M059J (cell line): ENCODE measurements around the gene MRPL9. TPM values are rescaled to one million over a fixed set of nuclear protein-coding genes. Genes with fewer than 3 reads are reported as not detected.

ENCODE experiments used
- DNase-seq: peaks from one replicate; pipeline ENCODE4 v3.0.0-alpha.2; 2012; ENCODE audit warnings: low read depth
- total RNA-seq: library from RNA; depleted of rRNA; stranded (reverse); fragments of >200 nt; shearing (Covaris generic); gene quantifications from 2 replicates; pipeline ENCODE4 v1.2.3, GENCODE V29; 2014; rRNA removed

The MRPL9 gene
- 103 and 173 TPM in 2 replicates for total RNA-seq

- peak; percentile 80 for DNase-seq
Observed at GRCh38 chr1:151762941-151763921, at the start of gene MRPL9. TSS of gene MRPL9 (minus strand) at chr1:151763496. CDS start at chr1:151763479, 17 bp downstream.

GRCh38 chr1:151811181-151811580, 47.9 kb upstream of the MRPL9 start:
- peak; percentile 43 for DNase-seq

- no peak for DNase-seq
Observed at GRCh38 chr1:151809985-151810556, 46.8 kb upstream of the MRPL9 start.

GRCh38 chr1:151809290-151809984, 46.1 kb upstream of the MRPL9 start:
- no peak for DNase-seq

- DNase-seq = no peak
Observed at GRCh38 chr1:151807766-151808165, 44.5 kb upstream of the MRPL9 start.

GRCh38 chr1:151807131-151807530, 43.8 kb upstream of the MRPL9 start:
- no peak for DNase-seq

- DNase-seq = no peak
Observed at GRCh38 chr1:151806170-151806569, 42.9 kb upstream of the MRPL9 start.

- DNase-seq = no peak
Observed at GRCh38 chr1:151805066-151805820, 41.9 kb upstream of the MRPL9 start, which contains the start of gene LINGO4. TSS of gene LINGO4 (minus strand) at chr1:151805419. CDS start at chr1:151802704, 2,715 bp downstream.

GRCh38 chr1:151803915-151804314, 40.6 kb upstream of the MRPL9 start:
- no peak for DNase-seq

- no peak for DNase-seq
Observed at GRCh38 chr1:151803164-151803563, 39.9 kb upstream of the MRPL9 start.

GRCh38 chr1:151802372-151802771, 39.1 kb upstream of the MRPL9 start:
- DNase-seq = no peak

- no peak for DNase-seq
Observed at GRCh38 chr1:151801846-151802245, 38.5 kb upstream of the MRPL9 start.

GRCh38 chr1:151801310-151801820, 38.1 kb upstream of the MRPL9 start:
- DNase-seq = no peak

- DNase-seq = no peak
Observed at GRCh38 chr1:151800830-151801229, 37.5 kb upstream of the MRPL9 start.

GRCh38 chr1:151799179-151800022, 36.1 kb upstream of the MRPL9 start:
- peak; percentile 46 for DNase-seq

GRCh38 chr1:151798571-151798970, 35.3 kb upstream of the MRPL9 start:
- DNase-seq = no peak

GRCh38 chr1:151790940-151791651, 27.8 kb upstream of the MRPL9 start:
- peak; percentile 52 for DNase-seq

GRCh38 chr1:151790071-151790939, 27.0 kb upstream of the MRPL9 start, which contains the start of gene TDRKH:
TSS of gene TDRKH (minus strand) at chr1:151790500. CDS start at chr1:151783022, 7,478 bp downstream.
- peak; percentile 100 for DNase-seq
